Measurements from ENCODE around the gene UBE2E2. TPM values are rescaled to one million over a fixed set of nuclear protein-coding genes. Genes with fewer than 3 reads are reported as not detected.

Gene UBE2E2
- total and polyA plus RNA-seq, 2 experiments from 2014 or later: 29.0 to 75.4 TPM

GRCh38 chr3:23575697-23576096 lies 372.6 kb downstream of the UBE2E2 start:
- WGBS, 2 experiments (ENCODE audit: low coverage in 1 of 2, low lambda C conversion rate in 2 of 2, missing lambda C conversion rate in 2 of 2): 87 to 89% methylated on average over 3 of the region's 3 CpGs
- no peak overlapping the region for H3K4me3 ChIP-seq
- peak; percentile 48 for DNase-seq

DNA sequence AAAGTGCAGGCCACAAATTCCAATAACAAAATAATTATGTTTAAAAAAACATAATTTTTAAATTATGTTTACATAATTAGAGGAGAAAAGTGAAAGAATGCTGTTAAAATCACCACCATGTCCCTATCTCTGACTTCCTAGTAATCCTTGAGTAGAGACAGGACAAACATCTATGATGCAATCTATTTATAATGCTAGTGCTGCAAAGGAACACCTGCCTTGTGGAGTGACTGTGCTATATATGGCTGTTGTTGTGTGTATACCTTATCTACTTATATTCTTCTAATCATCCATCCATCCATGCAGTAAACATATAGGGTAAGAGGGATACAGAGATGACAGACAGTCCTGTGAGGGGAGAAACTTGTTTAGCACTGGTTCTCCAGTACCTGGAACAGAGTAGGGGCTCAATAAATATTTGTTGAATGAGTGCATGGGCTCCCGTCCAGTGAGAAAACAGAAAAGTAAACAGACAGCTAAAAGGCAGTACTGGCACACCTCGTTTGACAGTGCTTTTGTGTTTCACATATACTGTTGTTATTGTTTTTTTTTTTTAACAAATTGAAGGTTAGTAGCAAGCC lies 373.3 kb downstream of the UBE2E2 start:
- no peak overlapping the region for H3K27ac ChIP-seq
- 0 out of 2 replicates have a peak, but pooled peaks cover 5% of the 10 kb centered on the region for H3K4me1 ChIP-seq (ENCODE audit: insufficient read depth)
- no peaks in the 10 kb centered on the region for H3K79me2 ChIP-seq (ENCODE audit: insufficient read depth)
- no peak overlapping the region for H3K4me2 ChIP-seq (ENCODE audit: unreplicated experiment)
- no peak overlapping the region for H2AFZ ChIP-seq
- H3F3A ChIP-seq (ENCODE audit: insufficient read depth): no peaks in the 10 kb centered on the region
- no peak overlapping the region for H3K9ac ChIP-seq
- in situ Hi-C loops (cut with MboI): no loop called here
- H4K20me1 ChIP-seq (ENCODE audit: insufficient read depth): no peaks in the 10 kb centered on the region
- H3K27me3 ChIP-seq (replicated peaks; ENCODE audit: insufficient read depth): no peaks in the 10 kb centered on the region
- H3K36me3 ChIP-seq (ENCODE audit: low read depth): no peaks in the 10 kb centered on the region
- 69 to 78% methylated on average over 2 of the region's 2 CpGs for WGBS, 2 experiments (ENCODE audit: low coverage in 1 of 2, low lambda C conversion rate in 2 of 2, missing lambda C conversion rate in 2 of 2)
- TF ChIP-seq EZH2 (IDR thresholded peaks at IDR 0.05; ENCODE audit: insufficient read depth, poor library complexity, severe bottlenecking) (no peak), EZH2phosphoT487 (IDR thresholded peaks at IDR 0.05; ENCODE audit: insufficient read depth, low read depth) (no peak)
- no peak overlapping the region for H3K4me3 ChIP-seq
- H3K9me2 ChIP-seq (ENCODE audit: insufficient read depth): 0 out of 2 replicates have a peak, but pooled peaks cover 3% of the 10 kb centered on the region
- H3K9me3 ChIP-seq (ENCODE audit: low read depth): no peaks in the 10 kb centered on the region
- DNase-seq: no peak

More at GRCh38 chr3:23575697-23576096, 372.6 kb downstream of the UBE2E2 start:
- H3K4me1 ChIP-seq (ENCODE audit: insufficient read depth): 0 out of 2 replicates have a peak, but pooled peaks cover 5% of the 10 kb centered on the region
- no peak overlapping the region for H3K4me2 ChIP-seq (ENCODE audit: unreplicated experiment)
- in situ Hi-C loops (cut with MboI): no loop called here
- H3K79me2 ChIP-seq (ENCODE audit: insufficient read depth): no peaks in the 10 kb centered on the region
- H3K9me2 ChIP-seq (ENCODE audit: insufficient read depth): 0 out of 2 replicates have a peak, but pooled peaks cover 3% of the 10 kb centered on the region
- H3F3A ChIP-seq (ENCODE audit: insufficient read depth): no peaks in the 10 kb centered on the region
- no peak for TF ChIP-seq EZH2phosphoT487 (IDR thresholded peaks at IDR 0.05; ENCODE audit: insufficient read depth, low read depth)
- no peak overlapping the region for H3K27ac ChIP-seq
- no peaks in the 10 kb centered on the region for H3K9me3 ChIP-seq (ENCODE audit: low read depth)
- no peaks in the 10 kb centered on the region for H4K20me1 ChIP-seq (ENCODE audit: insufficient read depth)
- no peak overlapping the region for H2AFZ ChIP-seq
- H3K36me3 ChIP-seq (ENCODE audit: low read depth): no peaks in the 10 kb centered on the region
- H3K9ac ChIP-seq: no peak overlapping the region
- H3K27me3 ChIP-seq (replicated peaks; ENCODE audit: insufficient read depth): no peaks in the 10 kb centered on the region

GRCh38 chr3:23580096-23580713 lies 377.1 kb downstream of the UBE2E2 start:
- Histone ChIP-seq H3K4me2 (ENCODE audit: unreplicated experiment) (no peak overlapping the region), H3K4me3 (no peak overlapping the region), H3K4me1 (ENCODE audit: insufficient read depth) (0 out of 2 replicates have a peak, but pooled peaks cover 5% of the 10 kb centered on the region), H3F3A (ENCODE audit: insufficient read depth) (no peaks in the 10 kb centered on the region), H3K36me3 (ENCODE audit: low read depth) (no peaks in the 10 kb centered on the region), H3K27me3 (replicated peaks; ENCODE audit: insufficient read depth) (no peaks in the 10 kb centered on the region), H3K9ac (no peak overlapping the region), H3K27ac (peak overlapping the region; percentile 42; the same call in 1 of the 2 replicates), H4K20me1 (ENCODE audit: insufficient read depth) (no peaks in the 10 kb centered on the region), H3K79me2 (ENCODE audit: insufficient read depth) (no peaks in the 10 kb centered on the region), H3K9me2 (ENCODE audit: insufficient read depth) (0 out of 2 replicates have a peak, but pooled peaks cover 2% of the 10 kb centered on the region), H2AFZ (no peak overlapping the region), H3K9me3 (ENCODE audit: low read depth) (no peaks in the 10 kb centered on the region)
- peak; percentile 66 for DNase-seq
- no peak for TF ChIP-seq EZH2phosphoT487 (IDR thresholded peaks at IDR 0.05; ENCODE audit: insufficient read depth, low read depth)
- no peak for TF ChIP-seq EZH2 (IDR thresholded peaks at IDR 0.05; ENCODE audit: insufficient read depth, poor library complexity, severe bottlenecking)
- in situ Hi-C loops (cut with MboI): no loop called here
- WGBS, 2 experiments (ENCODE audit: low coverage in 1 of 2, low lambda C conversion rate in 2 of 2, missing lambda C conversion rate in 2 of 2): 71 to 72% methylated on average over 8 of the region's 8 CpGs

GRCh38 chr3:23583980-23584740 lies 381.0 kb downstream of the UBE2E2 start:
- 96 to 97% methylated on average over 10 of the region's 10 CpGs for WGBS, 2 experiments (ENCODE audit: low coverage in 1 of 2, low lambda C conversion rate in 2 of 2, missing lambda C conversion rate in 2 of 2)
- H2AFZ ChIP-seq: no peak overlapping the region
- H3K27me3 ChIP-seq (replicated peaks; ENCODE audit: insufficient read depth): no peaks in the 10 kb centered on the region
- in situ Hi-C loops (cut with MboI): no loop called here
- TF ChIP-seq EZH2 (IDR thresholded peaks at IDR 0.05; ENCODE audit: insufficient read depth, poor library complexity, severe bottlenecking) (no peak), EZH2phosphoT487 (IDR thresholded peaks at IDR 0.05; ENCODE audit: insufficient read depth, low read depth) (no peak)
- no peak overlapping the region for H3K4me3 ChIP-seq
- no peak for DNase-seq
- no peaks in the 10 kb centered on the region for H3K9me2 ChIP-seq (ENCODE audit: insufficient read depth)
- 0 out of 2 replicates have a peak, but pooled peaks cover 5% of the 10 kb centered on the region for H3K4me1 ChIP-seq (ENCODE audit: insufficient read depth)
- no peak overlapping the region for H3K27ac ChIP-seq
- H3K79me2 ChIP-seq (ENCODE audit: insufficient read depth): no peaks in the 10 kb centered on the region
- H3K36me3 ChIP-seq (ENCODE audit: low read depth): no peaks in the 10 kb centered on the region
- H3F3A ChIP-seq (ENCODE audit: insufficient read depth): no peaks in the 10 kb centered on the region
- no peak overlapping the region for H3K9ac ChIP-seq
- H4K20me1 ChIP-seq (ENCODE audit: insufficient read depth): no peaks in the 10 kb centered on the region
- H3K4me2 ChIP-seq (ENCODE audit: unreplicated experiment): no peak overlapping the region
- no peaks in the 10 kb centered on the region for H3K9me3 ChIP-seq (ENCODE audit: low read depth)
